SIG-M5 (cell line): ENCODE measurements around the gene MAGOH.

Source experiments
- DNase-seq: peaks from one replicate; lab custom pipeline; 2025; lab: John Stamatoyannopoulos, UW

MAGOH gene

DNA sequence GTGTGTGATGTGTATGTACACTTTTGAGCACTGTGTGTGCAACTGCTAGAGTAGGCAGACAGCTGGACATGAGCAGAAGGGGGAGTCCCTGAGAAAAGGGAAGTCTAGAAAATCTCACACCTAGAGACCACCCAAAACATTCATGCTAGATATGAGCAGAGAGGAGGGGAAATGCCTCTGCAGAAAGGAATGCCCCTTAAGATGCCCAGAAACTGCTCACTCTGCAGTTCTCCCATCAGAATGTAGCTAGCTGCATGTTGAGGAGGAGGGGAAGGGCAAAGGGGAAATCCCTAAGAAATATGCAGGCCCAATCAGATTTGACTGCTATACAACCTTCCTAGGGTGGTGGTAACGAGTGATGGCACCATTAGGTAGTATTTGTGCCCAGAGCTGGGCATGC, 31.8 kb upstream of the MAGOH start:
- DNase-seq, result no peak

DNA sequence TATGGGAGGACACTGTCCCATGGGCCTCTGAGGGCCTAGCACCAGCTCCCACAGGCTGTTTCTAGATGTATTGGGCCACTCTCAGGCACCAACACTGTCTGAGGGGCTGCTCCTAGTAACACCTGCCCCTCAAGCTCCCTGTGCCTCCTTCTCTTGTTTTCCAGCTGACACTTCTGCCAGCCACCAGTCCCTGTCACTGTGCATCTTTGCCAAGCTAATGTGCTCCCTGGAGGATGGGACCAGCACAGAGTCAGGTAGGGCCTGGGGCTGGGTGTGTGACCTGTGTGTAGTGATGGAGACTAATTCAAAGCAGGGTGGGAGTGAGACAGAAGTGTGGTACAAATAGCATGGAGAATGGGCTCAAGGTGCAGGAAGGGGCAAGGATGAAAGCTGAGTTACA, 29.4 kb upstream of the MAGOH start:
- no peak for DNase-seq

DNA sequence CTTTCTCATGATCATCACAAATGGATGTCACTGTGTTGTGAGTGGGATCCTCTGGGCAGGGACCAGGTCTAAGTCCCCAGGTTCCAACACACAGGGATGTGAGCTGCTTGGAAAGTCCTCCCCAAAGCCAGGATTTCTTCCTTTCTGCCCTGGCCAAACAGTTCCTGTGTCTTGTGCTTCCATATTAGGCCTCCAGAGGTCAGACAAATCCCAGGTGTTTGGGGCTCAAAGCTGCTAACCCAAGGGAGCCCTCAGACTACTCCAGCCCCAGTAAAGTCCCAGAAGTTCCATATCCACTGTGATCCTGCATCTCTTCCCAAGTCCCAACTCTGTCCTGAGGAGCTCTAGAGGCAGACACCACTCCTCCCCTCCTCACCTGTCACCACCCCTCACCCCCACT, 27.7 kb upstream of the MAGOH start:
- no peak for DNase-seq

DNA sequence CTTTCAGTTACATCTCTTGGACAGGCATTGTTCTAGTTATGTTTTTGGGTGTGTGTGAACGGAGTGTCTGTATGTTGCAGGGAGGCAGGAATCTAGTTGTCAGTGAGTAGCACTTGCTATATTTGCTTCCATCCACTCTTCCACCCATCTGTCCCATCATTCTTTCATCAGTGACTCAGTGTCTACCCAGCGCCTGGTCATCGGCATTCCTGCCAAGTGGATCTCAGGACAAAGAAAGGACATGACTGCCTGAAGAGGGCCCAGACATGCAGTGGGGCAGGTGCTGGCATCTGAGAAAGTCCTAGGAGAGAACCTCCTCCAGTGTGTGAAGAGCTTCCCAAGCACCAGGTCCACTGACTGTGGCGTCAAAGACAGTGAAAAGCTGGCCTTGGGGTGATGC, 27.3 kb upstream of the MAGOH start:
- DNase-seq, result no peak

DNA sequence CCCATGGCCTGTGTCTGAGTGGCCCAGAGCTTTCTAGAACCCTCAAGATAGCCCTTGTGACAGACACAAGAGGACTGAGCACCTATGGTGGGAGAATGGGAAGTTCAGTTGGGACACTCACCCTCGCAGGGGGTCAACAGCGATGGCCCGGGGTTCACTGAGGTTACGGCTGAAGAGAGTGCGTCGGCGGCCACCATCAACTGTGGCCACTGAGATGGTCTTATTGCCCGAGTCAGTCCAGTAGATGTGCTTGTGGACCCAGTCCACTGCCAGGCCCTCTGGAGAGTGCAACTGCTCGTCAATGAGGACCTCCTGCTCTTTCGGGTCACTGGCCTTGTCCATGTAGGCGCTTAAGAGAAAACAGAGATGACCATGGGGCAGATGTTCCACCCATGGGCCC, 25.7 kb upstream of the MAGOH start:
- DNase-seq, result no peak

DNA sequence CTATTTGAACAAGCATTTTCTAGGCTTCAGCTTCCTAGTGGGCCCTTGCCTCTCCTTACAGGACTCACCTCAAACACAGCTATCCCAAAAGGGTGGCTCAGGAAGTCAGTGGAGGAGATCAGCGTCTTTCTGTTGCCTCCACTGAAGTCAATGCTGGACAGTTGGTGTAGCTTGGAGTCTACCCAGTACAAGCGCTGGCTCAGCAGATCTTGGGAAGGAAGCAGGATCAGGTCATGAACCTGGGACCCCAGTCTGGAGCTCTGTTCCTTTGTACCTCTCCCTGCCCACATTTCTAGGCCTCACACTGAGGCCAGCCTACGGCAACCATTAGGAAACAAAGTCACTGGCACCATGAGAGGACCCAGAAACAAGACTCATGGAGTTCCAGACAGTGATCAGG, 23.7 kb upstream of the MAGOH start:
- no peak for DNase-seq

DNA sequence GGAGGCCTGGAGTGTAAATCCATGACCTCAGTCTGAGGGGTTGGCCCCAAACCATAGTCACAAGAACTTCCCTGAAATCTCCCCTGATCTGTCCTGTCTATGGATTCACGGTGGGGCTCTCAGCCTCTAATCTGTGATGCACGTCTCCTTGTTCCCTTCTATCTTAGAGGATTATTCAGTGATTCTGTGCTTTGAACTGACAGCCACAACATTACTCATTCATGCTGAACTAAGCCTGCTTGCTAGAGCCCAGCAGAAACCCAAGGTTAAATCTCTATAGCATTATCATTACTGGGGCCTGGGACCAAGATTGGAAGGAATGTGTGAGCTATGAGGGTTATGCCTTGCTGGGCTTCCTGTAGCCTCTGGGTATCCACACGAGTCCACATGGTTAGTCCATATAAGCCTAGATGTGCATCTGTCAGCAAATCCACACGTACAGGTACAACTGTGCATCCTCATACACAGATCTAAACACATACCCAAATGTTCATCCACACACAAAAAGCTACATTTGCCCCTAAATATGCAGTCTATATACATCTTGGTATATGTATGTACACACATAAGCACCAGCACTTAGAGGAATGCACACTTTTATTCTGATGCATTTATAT, 22.4 kb upstream of the MAGOH start:
- no peak for DNase-seq

DNA sequence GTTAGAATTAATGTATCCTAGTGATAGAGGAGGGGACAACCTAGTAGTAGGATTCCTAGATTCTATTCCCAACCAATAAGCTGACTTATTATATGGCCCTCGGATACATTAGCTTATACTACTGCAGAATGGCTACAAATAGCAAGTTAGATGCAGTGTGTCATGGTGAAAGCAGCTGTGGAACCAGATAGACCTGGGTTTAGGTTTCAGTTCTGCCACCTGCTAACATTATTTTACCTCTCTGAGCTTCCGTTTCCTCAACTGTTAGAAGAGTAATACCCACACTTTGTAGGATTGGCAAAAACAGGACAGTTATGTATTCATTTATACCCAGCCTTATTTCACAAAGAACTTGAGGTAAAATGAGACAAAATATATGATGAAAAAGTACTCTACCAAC, 21.6 kb upstream of the MAGOH start:
- no peak for DNase-seq

DNA sequence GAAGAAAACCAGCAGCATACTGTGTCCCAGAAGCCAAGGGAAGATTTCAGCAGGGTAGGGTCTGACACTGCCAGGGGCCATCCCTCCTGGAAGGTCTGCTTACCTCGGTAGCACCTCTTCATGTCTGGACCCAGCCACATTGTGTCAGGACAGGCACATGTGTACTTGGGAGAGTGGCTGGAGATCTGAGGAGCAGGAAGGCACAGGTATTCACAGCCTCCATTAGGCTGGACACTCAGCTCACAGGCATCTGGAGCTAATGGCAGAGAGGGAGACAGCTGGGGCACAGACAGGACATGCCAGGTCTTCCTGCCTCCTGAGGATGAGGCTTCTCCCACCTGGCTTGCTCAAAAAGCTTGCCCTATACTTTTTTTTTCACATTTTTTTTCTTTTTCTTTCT, 19.9 kb upstream of the MAGOH start:
- DNase-seq, result no peak

DNA sequence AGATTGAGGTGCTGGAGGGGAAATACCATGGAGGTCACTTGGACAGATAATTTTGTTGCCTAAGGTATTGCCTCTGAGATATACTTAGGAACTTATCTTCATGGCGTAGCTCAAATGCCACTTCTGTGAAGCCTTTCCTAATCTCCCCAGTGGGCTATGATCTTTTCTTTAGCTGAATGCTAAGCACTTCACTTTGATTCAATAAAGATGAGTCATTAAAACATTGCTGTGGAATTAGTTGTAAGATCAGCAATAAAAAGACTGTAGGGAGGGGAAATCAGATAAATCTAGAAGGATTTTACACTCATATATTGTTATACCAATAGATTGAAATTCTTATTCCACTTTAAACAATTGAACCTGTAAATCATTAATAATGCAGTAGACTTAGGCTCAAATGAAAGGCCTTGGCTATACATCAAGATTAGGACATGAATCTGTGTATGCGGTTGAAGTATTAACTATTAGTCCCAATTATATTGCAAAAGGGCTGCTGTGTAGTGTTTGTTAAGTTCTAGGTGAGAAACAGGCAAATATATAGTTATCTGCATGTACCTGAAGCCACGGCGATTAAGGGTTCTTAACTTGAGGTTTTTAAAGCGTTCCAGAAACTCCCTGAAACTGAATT, 19.2 kb upstream of the MAGOH start:
- no peak for DNase-seq

DNA sequence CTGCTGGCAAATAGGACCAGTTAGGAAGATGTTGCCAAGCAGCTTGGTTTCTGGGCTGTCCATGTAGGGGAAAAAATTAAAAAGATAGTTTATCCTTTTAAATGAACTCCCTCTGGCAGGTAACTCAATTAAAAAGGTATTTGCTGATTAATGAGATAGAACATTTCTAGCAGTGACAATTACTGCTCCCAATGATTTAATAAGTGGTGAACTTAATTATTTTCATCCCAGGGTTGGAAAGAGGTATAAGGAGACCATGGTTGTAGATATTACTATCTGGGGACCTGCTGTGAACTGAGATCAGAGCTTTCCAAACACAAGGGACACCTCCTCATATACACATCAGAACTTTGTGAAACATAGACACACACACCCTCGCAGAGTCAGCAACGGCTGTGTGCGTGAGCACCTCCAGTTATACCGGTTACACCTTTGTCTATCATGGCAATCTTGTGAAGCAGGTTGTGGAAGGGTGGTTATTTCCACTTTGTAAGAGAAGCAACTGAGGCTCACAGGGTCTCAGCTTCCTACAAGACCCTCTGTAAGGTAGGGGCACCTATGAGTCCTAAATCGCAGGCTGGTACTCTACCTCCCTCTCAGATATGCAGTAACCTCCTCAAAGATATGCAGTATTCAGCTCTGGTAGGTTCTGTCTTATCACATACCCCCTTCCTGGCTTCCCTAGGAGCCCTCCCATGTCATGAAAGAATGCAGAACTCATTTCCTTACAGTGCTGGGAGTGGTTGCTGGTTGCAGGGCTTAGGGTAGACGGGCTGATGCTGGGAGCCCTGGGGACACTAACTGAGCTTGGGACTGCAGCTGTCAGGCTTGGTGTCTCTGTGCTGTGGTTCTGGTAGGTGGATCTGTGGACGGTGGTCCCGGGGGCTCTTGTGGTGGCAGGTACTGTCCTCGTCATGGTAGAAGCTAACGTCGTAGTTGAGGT, 18.5 kb upstream of the MAGOH start:
- no peak for DNase-seq

DNA sequence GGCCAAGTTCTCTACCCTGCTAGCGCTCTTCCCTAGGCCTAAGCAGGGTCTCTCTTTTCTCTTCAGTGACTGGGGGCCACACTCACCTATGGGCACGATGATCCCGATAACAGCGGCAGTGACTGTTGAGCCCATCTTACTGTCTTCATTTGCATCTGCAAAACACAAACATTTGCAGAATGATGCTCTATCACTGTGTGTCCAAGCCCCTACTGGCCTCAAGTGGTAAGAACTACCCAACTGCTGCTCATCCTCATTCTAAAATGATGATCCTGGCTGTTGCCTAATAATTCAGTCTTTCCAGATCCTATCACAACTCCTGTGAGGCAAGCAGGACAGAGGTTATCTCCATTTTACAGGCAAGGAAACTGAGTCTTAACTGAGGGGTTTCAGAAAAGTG, 16.7 kb upstream of the MAGOH start:
- no peak for DNase-seq

DNA sequence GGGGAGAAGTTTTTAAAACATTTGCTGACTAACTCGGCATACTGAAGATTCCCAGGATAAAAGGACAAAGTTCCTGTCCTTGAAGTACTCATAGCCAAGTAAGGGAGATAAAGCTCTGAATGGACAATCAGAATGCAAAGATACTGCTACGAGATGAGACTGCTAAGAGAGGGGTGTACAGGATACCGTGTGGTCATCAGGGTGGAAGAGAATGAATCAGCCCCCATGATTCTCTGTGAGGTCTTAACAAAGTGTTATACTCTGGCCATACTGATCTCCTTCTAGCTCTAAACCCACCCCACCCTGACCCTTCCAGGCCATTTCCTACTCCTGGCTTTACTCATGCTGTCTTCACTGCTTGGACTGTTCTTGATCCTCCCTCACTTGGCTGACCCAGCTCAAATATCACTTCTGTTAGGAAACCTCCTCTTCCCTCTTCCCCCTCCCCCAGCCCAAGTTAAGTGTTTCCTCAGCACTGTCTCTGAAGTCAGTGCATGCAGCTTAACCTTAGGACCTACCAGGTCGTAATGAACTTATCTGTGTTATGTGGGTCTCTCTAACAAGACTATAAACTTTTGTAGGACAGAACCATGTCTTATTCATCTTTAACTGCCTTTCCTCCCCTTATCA, 15.8 kb upstream of the MAGOH start:
- no peak for DNase-seq

DNA sequence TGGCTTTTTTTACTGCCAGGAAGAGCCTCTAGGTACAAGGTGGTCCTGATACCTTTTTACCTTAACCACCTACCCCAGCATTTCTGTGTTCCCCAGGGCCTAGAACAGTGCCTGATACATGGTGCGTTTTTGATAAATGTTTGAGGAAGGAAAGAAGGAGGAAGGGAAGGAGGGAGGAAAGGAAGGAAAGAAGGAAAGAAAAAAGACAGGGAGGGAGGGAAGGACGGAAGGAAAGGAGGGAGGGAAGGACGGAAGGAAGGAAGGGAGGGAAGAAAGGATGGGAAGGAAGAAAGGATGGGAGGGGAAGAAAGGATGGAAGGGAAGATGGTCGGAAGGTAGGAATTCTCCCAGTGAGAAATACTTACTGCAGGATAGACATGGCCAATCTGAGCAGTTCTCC, 12.0 kb upstream of the MAGOH start:
- no peak for DNase-seq

DNA sequence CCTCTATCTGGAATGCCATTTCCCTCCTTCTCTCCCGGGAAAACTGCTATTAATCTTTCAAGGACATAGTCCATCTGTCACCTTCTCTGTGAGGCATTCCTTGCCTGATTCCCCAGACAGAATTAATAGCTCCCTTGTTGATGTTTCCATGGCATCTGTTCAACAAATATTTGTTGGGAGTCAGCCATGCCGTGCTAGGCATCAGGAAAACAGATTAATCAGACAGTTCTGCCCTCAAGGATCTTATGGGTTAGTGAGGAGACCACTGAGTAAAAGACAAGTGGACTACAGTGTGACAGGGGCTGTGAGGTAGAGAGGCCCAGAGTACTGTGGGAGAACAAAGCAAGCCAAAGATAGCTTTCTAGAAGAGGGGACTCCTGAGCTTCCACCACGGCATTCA, 11.4 kb upstream of the MAGOH start:
- DNase-seq, result no peak

DNA sequence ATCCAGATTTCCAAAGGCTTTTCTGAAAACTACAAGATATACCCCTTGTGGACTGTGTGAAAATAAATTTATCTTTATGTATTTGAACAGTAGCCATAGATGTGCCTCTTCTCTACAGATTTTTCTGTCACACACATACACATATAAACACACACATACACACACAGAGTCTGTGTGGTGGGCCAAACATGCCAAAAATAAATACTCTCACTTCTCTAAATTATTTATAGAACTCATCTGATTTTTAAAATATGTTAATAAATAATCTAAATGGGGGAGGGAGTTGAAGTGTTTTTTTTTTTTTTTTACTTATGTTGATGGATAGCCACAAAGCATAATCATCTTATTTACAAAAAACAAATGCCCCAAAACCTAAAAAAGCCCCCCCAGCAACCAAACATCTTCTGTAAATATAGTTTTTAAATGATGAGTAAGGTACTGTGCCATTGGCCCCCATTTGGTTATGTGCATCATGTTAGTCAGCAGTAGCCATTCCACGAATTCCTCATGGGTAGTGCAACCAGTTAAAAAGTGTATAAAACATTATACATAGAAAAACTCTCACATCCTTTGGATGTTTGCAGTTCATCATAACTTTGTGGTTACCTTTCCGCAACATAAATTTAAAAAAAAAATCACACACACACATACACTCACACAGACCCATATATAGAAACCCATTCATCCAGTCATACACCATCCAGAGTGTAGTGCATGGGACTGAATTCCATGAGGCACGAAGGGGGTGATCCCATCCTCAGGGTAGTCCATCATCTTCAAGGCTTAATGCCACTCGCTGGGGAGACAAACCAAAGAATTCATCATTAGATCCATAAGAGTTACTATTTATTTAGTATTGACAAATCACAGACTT, 8.2 kb upstream of the MAGOH start:
- DNase-seq, result no peak

DNA sequence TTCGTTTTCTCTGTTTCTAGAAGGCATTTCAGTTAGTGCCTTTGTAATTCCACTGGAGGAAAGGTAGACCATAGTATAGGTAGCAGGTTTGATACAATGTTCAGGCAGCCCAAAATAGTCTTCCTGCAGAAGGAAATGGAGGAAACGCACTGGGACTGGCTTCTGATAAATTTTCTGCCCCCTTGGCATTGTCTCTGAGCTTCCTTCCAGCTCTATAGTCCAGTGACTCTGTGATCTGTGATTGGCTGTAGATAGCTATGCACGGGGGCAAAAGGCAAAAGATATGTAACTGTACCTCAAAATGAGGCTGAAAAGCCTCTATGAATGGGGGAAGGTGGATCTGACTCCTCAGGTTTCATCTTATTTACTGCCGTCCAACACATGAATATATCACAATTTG, 5.8 kb upstream of the MAGOH start:
- DNase-seq, result no peak

DNA sequence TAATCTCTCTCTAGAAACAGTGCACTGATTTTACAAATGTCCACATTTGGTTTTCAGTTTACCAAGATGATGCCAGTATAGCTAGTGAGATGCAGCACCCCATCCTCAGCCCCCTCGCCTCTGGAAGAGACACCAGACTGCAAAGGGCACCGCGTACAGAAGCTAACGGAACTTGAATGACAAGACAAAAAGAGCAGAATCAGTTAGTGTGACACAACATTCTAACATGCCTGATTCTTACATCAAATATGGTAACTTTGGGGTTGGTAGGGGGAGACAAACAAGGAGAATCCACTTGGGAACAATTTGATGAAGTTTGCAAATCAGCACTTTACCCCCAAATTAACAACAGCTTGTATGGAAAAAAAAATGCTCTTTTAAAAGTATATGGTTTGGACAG, 4.1 kb upstream of the MAGOH start:
- no peak for DNase-seq

DNA sequence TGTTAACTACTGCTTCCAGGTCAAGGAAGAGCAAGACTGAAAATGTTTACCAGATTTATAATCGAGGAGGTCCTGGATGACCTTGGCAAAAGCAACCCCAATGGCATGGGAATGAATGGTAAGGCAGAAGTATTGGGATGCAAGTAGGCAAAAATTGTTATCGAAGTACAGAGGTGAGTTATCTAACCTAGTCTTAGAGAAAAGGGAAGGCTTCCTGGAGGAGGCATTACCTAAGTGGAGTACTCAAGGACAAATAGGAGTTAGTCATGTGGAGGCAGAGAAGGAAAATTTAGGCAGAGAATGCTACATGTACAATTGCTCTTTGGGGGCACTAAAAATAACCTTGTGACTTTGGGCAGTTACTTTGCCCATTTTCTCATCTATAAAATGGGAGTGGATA, 3.5 kb upstream of the MAGOH start:
- no peak for DNase-seq

DNA sequence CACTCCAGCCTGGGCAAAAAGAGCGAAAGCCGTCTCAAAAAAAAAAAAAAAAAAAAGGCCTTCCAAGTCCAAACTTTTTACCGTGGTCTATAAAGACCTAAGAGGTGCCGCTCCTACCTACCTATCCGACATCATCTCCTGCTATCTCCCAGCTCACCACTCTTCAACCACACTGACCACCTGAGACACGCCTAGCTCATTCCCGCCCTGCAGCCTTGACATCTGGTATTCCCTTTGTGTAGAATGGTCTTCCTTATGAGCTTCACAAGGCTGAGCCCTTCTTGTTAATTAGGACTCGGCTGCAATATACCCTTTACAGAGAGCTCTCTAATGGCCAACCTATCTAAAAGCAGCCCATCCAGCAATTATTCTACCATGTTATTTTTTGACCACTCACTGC, 680 bp downstream of the MAGOH start:
- no peak for DNase-seq

DNA sequence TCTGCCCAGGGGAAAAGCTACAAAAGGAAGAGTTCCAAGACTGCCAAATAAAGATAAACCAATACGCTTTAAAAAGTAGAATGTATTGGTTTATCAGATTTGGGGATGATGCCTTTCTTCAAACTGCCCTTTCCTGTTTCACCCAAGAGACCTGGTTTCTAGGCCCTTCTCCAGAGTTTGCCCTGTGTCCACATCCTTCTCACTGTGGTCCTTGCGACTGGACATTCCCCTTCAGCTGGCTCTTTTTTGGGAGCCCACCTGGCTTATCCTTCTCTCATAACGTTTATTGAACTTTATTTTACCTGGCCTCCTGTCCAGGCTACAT, 17.4 kb downstream of the MAGOH start:
- DNase-seq, result no peak
